ENCODE results near the gene ARL6IP5.

Gene ARL6IP5

DNA sequence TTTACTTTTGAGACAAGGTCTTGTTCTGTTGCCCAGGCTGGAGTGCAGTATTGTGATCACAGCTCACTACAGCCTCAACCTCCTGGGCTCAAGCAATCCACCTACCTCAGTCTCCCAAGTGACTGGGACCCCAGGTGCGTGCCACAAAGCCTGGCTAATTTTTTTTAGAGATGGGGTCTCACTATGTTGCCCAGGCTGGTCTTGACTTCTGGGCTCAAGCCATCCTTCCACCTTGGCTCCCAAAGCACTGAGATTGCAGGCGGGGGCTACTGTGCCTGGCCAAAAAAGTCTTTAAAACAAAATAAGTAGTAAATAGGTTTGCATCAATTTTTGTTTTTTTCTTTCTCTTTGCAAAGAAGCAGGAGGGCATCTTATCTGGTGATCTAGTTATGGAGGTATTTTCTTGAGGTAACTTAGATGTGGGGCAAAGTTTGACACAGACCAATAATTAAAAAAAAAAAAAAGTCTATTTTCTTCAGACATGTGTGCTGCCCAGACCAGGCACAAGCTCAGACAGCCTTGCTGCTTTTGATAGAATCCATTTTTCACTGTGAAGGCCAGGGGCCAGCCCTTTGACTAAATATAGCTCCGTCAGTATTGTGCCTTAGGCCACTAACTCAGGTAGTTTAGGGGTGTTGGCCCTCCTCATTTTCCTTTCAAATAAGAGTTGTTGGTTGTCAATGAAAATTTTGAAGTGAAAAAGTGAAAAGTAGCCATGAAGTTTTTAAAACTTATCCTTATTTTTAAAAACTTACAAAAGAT, 2.5 kb downstream of the ARL6IP5 start:
- DNase-seq = no peak

DNA sequence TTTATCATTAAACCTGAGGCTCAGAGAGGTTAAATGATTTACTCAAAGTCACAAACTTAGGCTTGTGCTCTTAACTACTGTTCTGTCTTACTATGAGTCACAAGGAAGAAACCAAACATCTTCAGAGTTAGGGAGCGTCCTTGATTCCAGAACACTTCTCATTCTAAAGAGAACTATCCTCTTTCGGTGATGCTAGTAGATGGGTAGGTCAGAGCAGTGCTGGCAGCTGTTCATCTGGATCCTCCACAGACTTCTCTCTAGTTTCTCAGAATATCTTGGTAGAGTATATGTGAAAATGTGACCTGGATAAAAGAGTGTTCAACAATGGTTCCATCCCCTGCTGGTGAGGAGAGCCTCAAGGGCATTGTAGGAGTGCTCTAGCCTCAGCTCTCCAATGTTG, 3.3 kb downstream of the ARL6IP5 start:
- DNase-seq = no peak

DNA sequence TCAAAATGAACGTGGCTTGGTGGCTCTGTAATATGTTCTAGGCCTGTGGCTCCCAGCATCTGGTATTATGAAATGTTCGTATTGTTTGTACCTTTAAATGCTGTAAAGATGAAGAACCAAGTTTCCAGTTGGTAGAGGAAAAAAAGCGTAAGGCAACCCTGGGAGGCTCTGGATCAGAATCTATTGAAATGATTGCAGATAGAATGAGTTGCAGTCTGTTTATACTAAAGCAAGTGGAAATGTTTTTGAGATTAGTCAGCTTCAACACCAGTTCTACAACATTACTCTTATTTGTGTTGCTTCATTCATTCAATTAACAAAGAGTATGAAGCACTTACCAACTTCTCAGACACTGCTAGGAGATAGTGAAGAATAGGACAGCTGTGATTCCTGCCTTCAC, 5.3 kb downstream of the ARL6IP5 start:
- DNase-seq = no peak

DNA sequence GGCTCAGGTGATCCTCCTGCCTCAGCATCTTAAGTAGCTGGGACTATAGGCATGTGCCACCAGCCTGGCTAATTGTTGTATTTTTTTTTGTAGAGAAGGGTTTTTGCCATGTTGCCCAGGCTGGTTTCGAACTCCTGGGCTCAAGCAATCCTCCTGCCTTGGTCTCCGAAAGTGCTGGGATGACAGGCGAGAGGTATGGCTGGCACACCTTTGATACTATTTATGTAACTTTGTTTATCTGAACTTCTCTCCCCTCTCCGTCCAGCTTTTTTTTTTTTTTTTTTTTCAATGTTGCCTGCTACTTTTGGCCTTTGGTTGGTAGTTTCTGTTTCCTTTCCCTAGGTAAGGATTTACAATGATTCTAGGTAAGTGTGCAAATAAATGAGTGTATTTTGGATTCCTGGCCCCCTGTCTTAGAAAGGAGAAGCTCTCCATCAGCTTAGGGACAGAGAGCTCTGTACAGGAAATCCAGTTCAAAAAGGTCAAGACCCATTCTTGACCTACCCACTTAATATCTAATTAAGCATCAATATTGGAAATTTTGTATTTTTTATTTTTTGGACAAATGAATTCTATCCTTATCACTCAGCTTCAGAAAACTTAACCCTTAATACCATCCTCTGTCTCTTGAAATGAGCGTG, 6.8 kb downstream of the ARL6IP5 start:
- DNase-seq = no peak

DNA sequence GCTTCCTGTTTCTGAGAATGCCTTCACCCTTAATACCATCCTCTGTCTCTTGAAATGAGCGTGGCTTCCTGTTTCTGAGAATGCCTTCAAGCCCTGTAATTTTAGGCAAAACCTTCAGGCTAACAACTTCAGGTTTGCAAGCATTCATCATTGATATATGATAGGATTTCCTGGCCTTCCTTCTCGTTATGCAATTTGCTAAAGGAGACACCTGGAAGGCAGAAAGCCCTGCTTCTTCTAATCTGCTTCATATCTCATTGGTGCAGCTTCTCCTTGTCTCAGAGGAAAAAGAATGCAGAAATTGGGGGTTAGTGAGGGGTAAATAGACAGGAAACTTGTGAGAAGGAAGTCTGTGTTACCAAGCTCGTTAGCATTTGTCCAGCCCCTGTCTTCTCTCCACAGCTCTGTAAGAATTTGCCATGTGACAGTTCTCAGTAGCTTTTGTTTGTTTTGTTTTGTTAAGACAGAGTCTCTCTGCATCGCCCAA, 7.3 kb downstream of the ARL6IP5 start:
- no peak for DNase-seq

DNA sequence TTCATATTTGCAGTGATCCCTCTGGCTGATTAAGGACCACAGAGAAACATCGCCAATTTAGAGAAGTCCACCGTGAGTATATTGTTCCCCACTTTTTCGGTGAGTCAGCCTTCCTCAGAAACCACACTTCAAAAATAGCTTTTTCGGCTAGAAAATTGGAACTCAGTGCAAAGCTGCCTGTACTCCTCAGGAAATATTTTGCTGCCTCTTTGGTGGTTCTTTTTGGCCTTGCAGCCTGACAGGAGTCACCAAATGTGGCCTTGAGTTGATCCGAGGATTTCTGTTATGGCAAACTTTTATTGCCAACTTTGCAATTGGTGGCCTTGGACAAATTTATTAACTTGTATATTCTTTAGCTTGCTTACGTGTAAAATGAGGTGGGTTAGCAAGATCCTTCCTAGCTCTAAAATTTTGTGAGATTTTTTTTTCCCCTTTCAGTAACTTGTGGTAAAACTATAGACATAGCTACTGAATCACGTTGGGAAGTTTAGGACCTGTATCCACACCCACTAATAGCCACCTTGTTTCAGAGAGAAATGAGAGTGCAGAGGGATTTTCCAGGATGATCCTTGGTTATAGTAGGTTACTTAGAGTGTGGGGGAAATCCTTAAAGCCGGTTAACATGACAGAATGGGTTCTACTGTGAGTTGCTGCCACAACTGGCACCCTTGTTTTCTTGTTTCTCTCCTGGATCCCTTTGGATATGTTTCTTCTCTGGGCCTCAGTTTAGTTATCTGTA, 9.9 kb downstream of the ARL6IP5 start:
- no peak for DNase-seq

DNA sequence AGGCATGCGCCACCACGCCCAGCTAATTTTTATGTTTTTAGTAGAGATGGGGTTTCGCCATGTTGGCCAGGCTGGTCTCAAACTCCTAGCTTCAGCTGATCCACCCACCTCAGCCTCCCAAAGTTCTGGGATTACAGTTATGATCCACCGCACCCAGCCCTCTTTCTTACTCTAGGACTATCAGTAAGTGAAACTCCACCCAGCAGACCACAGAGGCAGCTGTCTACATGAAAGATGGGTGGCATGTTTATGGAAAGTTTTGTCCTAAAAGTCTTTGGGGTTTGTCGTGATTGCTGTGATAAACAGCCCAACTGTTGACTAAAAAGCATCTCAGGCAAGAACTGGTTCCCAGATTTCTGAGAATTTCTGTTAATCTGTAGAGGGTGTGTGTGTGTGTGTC, 10.9 kb downstream of the ARL6IP5 start:
- no peak for DNase-seq

DNA sequence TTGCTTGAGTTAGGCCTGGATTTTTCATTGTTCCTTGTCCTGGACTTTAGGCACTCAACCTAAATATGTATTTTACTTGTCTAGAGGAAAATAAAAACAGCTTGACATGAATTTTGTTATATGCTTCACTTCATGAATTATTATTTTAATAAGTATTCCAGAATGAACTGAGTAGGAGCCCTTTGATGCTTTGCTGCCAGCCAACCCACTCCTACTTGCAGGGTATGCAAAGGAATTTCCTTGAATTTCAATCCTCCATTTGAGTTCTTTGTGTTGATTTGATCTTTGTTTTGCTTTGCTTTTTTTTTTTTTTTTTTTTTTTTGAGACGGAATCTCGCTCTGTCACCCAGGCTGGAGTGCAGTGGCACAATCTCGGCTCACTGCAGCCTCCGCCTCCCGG, 11.6 kb downstream of the ARL6IP5 start:
- no peak for DNase-seq

DNA sequence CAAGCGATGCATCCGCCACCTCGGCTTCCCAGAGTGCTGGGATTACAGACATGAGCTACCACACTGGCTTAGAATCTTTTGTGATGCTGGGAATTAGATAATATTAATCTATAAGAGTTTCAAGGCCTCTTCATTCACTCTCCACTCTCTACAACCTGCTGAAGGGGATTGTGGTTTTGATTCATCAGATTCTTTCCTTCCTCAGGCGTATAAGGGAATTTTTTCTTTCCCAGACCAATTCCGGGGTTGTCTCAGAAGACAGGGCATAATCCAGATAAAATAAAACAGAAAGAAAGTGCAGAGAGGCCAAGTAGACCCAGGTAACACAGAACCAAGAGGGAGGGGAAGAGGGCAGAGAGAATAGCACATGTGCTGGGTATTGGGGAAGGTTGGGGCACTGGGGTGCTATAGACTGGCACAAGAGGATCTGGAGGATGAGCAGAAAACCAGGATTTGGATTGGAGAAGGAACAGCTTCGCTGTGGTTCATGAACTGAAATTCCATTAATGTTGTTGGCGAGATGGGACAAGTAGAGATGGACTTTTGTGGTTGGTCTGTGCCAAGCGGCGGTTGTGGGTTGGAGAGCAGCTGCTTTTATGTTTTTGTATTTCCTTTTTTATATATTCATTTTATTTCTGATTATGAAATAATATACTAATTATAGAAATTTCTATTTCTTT, 12.8 kb downstream of the ARL6IP5 start:
- DNase-seq = no peak

DNA sequence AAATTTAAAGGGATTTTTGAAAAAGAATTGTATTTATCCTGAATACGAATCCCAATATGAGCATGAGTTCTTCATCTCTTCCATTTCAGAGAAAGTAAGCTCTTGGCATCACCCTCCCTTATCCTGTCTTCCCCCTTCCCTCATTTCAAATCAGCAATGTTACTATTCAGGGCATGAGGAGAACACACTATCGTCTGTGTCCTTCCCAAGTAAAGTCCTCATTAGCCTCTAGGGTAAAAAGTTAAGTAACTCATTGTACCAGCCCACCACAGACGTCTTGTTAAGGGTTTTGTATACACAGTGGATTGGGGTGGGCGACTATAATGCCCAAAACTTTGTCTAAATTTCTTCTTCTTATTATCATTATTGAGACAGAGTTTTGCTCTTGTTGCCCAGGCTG, 14.8 kb downstream of the ARL6IP5 start:
- DNase-seq = no peak

DNA sequence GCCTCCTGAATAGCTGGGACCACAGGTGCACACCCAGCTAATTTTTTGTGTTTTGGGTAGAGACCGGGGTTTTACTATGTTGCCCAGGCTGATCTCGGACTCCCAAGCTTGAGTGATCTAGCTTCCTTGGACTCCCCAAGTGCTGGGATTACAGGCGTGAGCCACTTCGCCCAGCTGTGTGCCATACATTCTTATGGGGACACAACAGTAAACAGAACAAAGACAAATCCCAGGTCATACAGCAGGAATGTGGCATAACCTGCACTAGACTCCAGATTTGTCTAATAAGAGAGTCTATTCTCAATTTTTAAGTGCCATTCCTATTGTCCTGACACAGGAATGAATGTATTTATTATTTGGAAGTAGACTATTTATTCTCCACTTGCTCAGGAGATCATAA, 17.6 kb downstream of the ARL6IP5 start:
- no peak for DNase-seq

DNA sequence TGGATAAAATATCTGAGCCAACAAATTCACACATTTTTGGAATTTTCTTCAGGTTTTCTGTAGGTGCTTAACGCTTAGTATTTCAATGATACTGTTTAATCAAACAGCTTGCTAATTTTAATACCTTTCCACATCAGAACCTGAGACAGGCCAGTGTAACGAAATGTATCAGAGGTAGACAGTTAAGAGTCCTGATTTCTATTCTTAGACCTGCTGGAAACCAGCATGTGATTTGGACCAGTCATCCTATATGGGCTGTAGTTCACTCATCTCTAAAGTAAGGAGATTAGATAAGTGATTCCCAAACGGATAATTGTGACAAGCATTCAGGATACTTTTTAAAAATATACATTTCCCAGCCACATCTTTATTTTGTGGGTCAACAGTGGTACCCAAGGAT, 18.4 kb downstream of the ARL6IP5 start:
- DNase-seq = no peak

DNA sequence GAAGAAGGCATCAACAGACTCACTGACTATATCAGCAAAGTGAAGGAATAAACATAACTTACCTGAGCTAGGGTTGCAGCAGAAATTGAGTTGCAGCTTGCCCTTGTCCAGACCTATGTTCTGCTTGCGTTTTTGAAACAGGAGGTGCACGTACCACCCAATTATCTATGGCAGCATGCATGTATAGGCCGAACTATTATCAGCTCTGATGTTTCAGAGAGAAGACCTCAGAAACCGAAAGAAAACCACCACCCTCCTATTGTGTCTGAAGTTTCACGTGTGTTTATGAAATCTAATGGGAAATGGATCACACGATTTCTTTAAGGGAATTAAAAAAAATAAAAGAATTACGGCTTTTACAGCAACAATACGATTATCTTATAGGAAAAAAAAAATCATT, 19.8 kb downstream of the ARL6IP5 start:
- DNase-seq = no peak

DNA sequence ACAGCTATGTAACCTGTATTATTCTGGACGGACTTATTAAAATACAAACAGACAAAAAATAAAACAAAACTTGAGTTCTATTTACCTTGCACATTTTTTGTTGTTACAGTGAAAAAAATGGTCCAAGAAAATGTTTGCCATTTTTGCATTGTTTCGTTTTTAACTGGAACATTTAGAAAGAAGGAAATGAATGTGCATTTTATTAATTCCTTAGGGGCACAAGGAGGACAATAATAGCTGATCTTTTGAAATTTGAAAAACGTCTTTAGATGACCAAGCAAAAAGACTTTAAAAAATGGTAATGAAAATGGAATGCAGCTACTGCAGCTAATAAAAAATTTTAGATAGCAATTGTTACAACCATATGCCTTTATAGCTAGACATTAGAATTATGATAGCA, 20.6 kb downstream of the ARL6IP5 start:
- no peak for DNase-seq

DNA sequence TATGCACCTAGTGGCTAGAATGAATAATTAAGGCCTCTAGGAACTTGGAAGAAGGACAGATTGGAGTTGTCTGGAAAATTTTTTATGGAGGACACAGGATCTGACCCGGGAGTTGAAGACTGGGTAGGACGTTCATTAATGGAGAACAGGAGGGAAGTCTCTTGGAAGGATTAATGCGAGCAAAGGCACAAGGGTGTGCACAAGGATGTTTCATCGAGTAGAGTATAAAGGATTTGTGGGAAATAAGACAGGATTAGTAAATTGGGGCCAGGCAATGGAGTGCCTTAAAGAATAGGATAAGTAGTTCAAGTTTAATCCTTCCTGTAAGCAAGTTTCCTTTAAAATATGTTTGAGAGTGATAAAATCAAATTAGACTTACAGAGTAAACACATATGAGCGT, 23.1 kb downstream of the ARL6IP5 start:
- no peak for DNase-seq

DNA sequence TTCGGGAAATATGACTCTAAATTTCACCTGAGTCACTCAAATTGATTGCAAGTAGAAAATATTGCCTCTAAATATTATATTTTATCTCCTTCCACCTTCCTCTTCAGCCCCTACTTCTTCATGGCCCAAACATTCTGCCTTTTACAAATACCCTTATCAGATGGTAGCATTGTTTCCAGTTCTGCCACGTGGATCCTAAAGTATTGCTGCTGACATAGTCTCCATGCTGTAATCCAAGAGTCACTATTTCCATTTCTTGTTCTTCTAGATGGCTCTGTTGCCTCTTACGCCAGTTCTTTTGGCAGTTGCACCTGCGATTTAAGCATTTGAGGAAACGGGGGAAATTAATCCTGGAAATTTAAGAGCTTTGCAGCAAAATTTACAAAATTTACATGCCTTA, 24.1 kb downstream of the ARL6IP5 start:
- no peak for DNase-seq

DNA sequence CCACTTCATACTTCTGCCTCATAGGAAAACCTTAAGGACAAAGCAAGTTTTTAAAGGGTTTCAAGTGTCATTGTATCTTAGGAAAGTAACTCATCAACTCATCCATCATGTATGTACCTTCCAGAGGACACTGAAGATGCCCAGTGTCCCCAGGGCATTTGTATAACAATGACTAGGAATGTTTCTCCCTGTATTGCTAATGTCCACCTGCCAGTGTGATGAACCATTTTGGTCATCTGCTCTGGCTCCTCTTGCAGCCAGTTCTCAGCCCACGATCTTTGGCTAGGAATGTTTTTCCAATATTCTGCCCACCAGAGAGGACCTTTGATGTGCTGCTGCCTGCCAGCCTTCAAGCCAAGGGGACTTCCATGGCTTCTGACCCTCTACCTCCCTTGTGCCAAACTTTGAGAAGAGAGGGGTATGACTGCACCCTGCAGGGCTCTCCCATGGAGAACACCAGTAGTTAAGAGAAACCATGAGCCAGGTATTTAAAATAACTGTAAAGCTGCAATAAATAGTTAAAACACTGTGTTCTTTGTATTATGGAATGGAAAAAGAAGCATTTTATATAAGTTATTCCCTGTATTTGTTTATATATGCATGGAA, 26.3 kb downstream of the ARL6IP5 start:
- no peak for DNase-seq

DNA sequence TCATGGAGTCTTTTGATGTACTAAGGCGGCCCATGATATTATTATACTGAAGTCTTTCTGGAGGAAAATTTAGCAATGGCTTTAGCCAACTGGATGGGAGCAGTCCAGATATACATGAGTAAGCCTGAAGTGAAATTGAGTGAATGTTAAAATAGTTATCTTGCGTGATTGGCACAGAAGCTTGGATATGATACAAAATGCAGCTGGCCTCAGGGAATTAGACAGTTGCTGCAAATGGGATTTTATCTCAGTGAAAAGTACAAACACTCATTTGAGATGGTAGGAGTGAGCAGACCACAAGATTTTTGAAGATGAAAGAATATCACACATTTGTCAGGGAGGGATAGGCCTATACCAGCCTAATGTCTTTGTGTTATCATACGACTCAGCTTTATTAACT, 28.8 kb downstream of the ARL6IP5 start:
- DNase-seq = no peak

DNA sequence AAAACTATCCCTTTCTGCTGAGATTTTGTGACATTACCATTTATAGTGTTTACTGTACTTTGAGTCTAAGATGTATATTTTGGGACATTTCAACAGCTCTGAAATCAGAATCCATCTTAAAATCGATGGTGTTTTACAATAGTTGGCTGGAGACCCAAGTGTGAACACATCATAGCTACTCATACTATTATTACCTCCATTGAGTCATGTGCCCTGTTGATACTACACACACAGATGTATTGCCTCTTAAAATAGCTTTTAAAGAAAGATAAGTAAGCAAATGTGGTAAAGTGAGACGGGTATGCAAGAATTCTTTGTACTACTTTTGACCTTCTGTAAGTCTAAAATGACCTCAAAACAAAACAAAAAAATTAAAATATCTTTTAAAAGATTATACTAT, 31.0 kb downstream of the ARL6IP5 start:
- DNase-seq = no peak

DNA sequence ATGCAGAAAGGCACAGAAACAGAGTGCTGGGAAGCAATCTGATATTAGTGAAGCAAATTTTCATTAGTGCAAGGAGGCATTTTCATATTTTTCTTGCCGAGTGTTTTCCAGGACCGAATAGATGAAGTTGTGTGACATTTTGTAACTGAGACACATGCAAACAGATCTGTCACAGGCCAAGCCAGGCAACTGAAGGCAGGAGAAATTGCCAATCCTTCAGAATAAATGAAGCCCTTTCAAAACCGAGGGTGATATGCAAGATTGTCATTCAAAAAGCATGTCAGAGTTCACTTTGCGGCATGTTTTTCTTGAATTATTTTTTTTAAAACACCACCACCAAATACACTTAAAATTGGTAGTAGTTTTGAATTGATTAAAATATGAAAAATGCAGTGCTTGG, 31.4 kb downstream of the ARL6IP5 start:
- DNase-seq = no peak

DNA sequence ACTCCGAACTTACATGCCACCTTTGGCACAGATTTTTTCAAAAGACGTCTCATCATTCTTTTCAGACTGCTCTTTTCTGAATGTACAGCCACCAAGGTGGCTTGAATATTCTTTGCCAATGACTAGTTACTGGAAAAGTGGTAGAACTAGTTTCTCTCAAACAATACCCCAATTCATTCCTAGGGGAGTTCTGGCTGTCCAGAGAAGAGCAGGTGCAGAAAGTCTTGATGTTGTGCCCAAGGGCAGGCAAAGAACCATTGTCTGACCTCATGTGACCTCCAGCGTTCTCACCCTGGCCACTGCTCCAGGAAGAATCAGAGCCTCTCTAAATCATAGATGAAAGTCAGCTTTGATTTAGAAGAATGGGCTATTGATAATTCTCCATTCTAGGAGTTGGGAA, 32.2 kb downstream of the ARL6IP5 start:
- DNase-seq = no peak

DNA sequence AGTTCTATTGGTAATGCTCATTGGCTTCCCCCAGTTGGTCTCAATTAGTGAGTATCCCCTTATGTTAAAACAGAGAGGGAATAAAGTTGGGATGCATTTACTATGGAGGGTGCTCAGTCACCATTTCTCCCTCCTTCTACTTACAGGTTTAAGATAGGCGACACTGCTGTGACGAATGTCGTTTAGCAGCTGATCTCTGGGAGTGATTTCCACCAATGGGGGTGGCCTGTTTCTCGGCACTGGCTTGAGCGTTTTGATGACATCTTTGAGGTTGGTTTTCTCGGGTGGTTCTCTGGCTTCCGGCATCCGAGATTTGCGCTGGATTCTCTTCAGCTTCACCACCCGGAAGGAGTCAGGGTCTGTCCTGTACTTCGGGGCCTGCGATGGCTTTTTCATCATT, 33.8 kb downstream of the ARL6IP5 start:
- no peak for DNase-seq

DNA sequence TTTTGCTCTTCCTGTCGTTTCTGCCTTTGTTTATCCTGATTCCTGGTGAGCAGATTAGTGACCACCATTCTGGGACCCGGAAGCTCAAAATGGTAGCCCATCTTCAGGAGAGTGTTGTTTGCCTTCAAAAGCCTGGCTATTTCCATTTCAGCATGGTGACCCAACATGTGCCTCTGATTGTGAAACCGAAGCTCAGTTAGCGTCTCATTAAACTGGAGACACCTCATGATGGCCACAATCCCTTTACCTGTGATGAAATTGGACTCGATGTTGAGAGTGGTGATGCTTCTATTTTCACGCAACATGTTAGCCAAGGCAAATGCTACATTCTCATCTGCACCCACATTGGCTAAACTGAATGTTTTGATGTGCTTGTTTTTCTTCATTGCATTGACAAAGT, 34.4 kb downstream of the ARL6IP5 start:
- DNase-seq = no peak
